Liver (tissue), 9 donors: ENCODE data around the gene HS6ST3. TPM values are rescaled to one million over a fixed set of nuclear protein-coding genes. Genes with fewer than 3 reads are reported as not detected.

ENCODE experiments used
- DNase-seq: peaks from one replicate; pipeline ENCODE4 v3.0.0-alpha.2; 2017; ENCODE audit warnings: low spot score
- H3K27ac ChIP-seq, 2 donors: one replicate each; pipeline ENCODE4 v1.7.0; 2013; ENCODE audit warnings: inconsistent platforms in 2 of 2, low read length in 2 of 2, control low read depth in 1 of 2, low read depth in 1 of 2, mild to moderate bottlenecking in 1 of 2
- H3K27me3 ChIP-seq, 4 donors: one replicate each; pipeline versions ENCODE4 v1.6.1 to v1.7.0; 2013; ENCODE audit warnings: low read length in 3 of 4, inconsistent platforms in 1 of 4, mild to moderate bottlenecking in 1 of 4, moderate library complexity in 1 of 4; ENCODE audit not compliant: control insufficient read depth in 4 of 4, insufficient read depth in 4 of 4
- H3K36me3 ChIP-seq, 4 donors: one replicate each; pipeline versions ENCODE4 v1.6.1 to v1.7.0; 2013; ENCODE audit warnings: low read length in 3 of 4, mild to moderate bottlenecking in 3 of 4, low read depth in 1 of 4, moderate library complexity in 1 of 4; ENCODE audit not compliant: control insufficient read depth in 4 of 4, insufficient read depth in 3 of 4
- H3K4me1 ChIP-seq, 4 donors: one replicate each; pipeline versions ENCODE4 v1.6.1 to v1.7.0; 2013; ENCODE audit warnings: low read length in 3 of 4, mild to moderate bottlenecking in 3 of 4, moderate library complexity in 1 of 4; ENCODE audit not compliant: control insufficient read depth in 4 of 4, insufficient read depth in 4 of 4
- H3K4me3 ChIP-seq, 3 donors: one replicate each; pipeline versions ENCODE4 v1.6.1 to v1.7.0; 2013; ENCODE audit warnings: low read length in 3 of 3, control low read depth in 1 of 3, low read depth in 1 of 3, mild to moderate bottlenecking in 1 of 3
- H3K9ac ChIP-seq, 2 donors: one replicate each; pipeline ENCODE4 v1.7.0; 2013; ENCODE audit warnings: low read length in 2 of 2, mild to moderate bottlenecking in 2 of 2, moderate library complexity in 2 of 2, control low read depth in 1 of 2, low read depth in 1 of 2
- H3K9me3 ChIP-seq, 4 donors: one replicate each; pipeline versions ENCODE4 v1.6.1 to v1.7.0; 2013; ENCODE audit warnings: low read length in 3 of 4; ENCODE audit not compliant: control insufficient read depth in 4 of 4
- ATF3 ChIP-seq: IDR thresholded peaks from 2 replicates; pipeline ENCODE4 v1.6.1; 2016; ENCODE audit warnings: antibody characterized with exemption
- EGR1 ChIP-seq, 2 donors: IDR thresholded peaks; 2 replicates each; pipeline ENCODE4 v1.6.1; 2016 to 2018; ENCODE audit warnings: antibody characterized with exemption in 2 of 2, low read depth in 2 of 2
- FOXA1 ChIP-seq: IDR thresholded peaks from 2 replicates; pipeline ENCODE4 v1.6.1; 2016; ENCODE audit warnings: antibody characterized with exemption
- FOXA2 ChIP-seq: IDR thresholded peaks from 2 replicates; pipeline ENCODE4 v1.6.1; 2016; ENCODE audit warnings: antibody characterized with exemption
- GABPA ChIP-seq, 2 donors: IDR thresholded peaks in 1 of 2; conservative IDR thresholded peaks in 1 of 2; 2 replicates each; pipeline ENCODE4 v1.6.1; 2016; ENCODE audit warnings: antibody characterized with exemption in 2 of 2, mild to moderate bottlenecking in 1 of 2, moderate library complexity in 1 of 2
- HNF4A ChIP-seq, 2 donors: conservative IDR thresholded peaks; 2 replicates each; pipeline ENCODE4 v1.6.1; 2016; ENCODE audit warnings: antibody characterized with exemption in 2 of 2, mild to moderate bottlenecking in 2 of 2
- HNF4G ChIP-seq: IDR thresholded peaks from 2 replicates; pipeline ENCODE4 v1.6.1; 2016; ENCODE audit warnings: antibody characterized with exemption
- JUND ChIP-seq, 2 donors: IDR thresholded peaks; 2 replicates each; pipeline ENCODE4 v1.6.1; 2016; ENCODE audit warnings: antibody characterized with exemption in 2 of 2
- MAX ChIP-seq: IDR thresholded peaks from 2 replicates; pipeline ENCODE4 v1.6.1; 2016; ENCODE audit warnings: antibody characterized with exemption
- NR2F2 ChIP-seq: IDR thresholded peaks from 2 replicates; pipeline ENCODE4 v1.6.1; 2016; ENCODE audit warnings: antibody characterized with exemption
- REST ChIP-seq: IDR thresholded peaks from 2 replicates; pipeline ENCODE4 v1.6.1; 2016; ENCODE audit warnings: antibody characterized with exemption, mild to moderate bottlenecking
- RXRA ChIP-seq, 2 donors: IDR thresholded peaks; 2 replicates each; pipeline ENCODE4 v1.6.1; 2017 to 2018; ENCODE audit warnings: antibody characterized with exemption in 2 of 2, mild to moderate bottlenecking in 1 of 2
- SP1 ChIP-seq: IDR thresholded peaks from 2 replicates; pipeline ENCODE4 v1.6.1; 2018; ENCODE audit warnings: antibody characterized with exemption, mild to moderate bottlenecking
- TAF1 ChIP-seq: conservative IDR thresholded peaks from 2 replicates; pipeline ENCODE4 v1.6.1; 2016; ENCODE audit warnings: antibody characterized with exemption, mild to moderate bottlenecking
- YY1 ChIP-seq: IDR thresholded peaks from 2 replicates; pipeline ENCODE4 v1.6.1; 2016; ENCODE audit warnings: antibody characterized with exemption, mild to moderate bottlenecking
- ZBTB33 ChIP-seq: IDR thresholded peaks from 2 replicates; pipeline ENCODE4 v1.6.1; 2016; ENCODE audit warnings: antibody characterized with exemption
- WGBS: extraction: QIAGEN DNeasy Blood & Tissue Kit; methylation state at CpG from one replicate; pipeline ENCODE4 v1.1.7; 2013; 5-methylcytosine and 5-hydroxymethylcytosine counted together
- polyA plus RNA-seq, 2 donors: library from polyadenylated mRNA; stranded (reverse) in 1 of 2; unstranded in 1 of 2; fragments of 200-250 nt in 1 of 2; fragments of >200 nt in 1 of 2; fragmentation: Nextera tagmentation in 1 of 2; extraction: Ambion mirVana in 1 of 2; gene quantifications; one replicate each; pipeline versions ENCODE4 v1.2.1 to v1.2.3, GENCODE V29; 2013 to 2015
- total RNA-seq, 2 donors: library from RNA; depleted of rRNA; stranded (reverse); fragments of >200 nt; gene quantifications; one replicate each; pipeline ENCODE4 v1.2.3, GENCODE V29; 2014
- donor health status: healthy.
- donor health status: healthy.
- donor health status: healthy.
- donor health status: healthy.
- donor health status: healthy.

The HS6ST3 gene
- total and polyA plus RNA-seq, 4 donors: under 0.01 TPM; not detected in 3

GRCh38 chr13:96816261-96816660, 726.4 kb downstream of the HS6ST3 start:
- no peaks in the 10 kb centered on the region for H3K4me1 ChIP-seq
- no peak for DNase-seq
- 60% methylated on average over 4 of the region's 4 CpGs for WGBS
- no peak overlapping the region for H3K9ac ChIP-seq
- peaks cover 0 to 4% (median 1%) of the 10 kb centered on the region in 4 donors for H3K9me3 ChIP-seq
- H3K4me3 ChIP-seq: no peak overlapping the region
- H3K27me3 ChIP-seq: no peaks in the 10 kb centered on the region
- H3K36me3 ChIP-seq: no peaks in the 10 kb centered on the region
- no peak overlapping the region for H3K27ac ChIP-seq
- TF ChIP-seq HNF4A (conservative IDR thresholded peaks at IDR 0.05) (no peak), FOXA2 (no peak), YY1 (no peak), SP1 (no peak), REST (no peak), RXRA (IDR thresholded peaks at IDR 0.05) (no peak), TAF1 (no peak), HNF4G (no peak), JUND (IDR thresholded peaks at IDR 0.05) (no peak), ATF3 (no peak), FOXA1 (no peak), MAX (no peak), GABPA (IDR thresholded peaks at IDR 0.05 in 1 of 2, conservative IDR thresholded peaks at IDR 0.05 in 1 of 2) (no peak), NR2F2 (no peak), EGR1 (IDR thresholded peaks at IDR 0.05; ENCODE audit: low read depth in 2 of 2) (no peak), ZBTB33 (no peak)

GRCh38 chr13:96816874-96817273, 727.0 kb downstream of the HS6ST3 start:
- 74% methylated on average over 9 of the region's 9 CpGs for WGBS

More at GRCh38 chr13:96816874-96817273, 727.0 kb downstream of the HS6ST3 start:
- H3K9ac ChIP-seq: no peak overlapping the region
- no peaks in the 10 kb centered on the region for H3K27me3 ChIP-seq
- DNase-seq: no peak
- no peak overlapping the region for H3K27ac ChIP-seq
- no peaks in the 10 kb centered on the region for H3K4me1 ChIP-seq
- no peak overlapping the region for H3K4me3 ChIP-seq
- H3K9me3 ChIP-seq: peaks cover 0 to 4% (median 1%) of the 10 kb centered on the region in 4 donors
- TF ChIP-seq FOXA2 (no peak), REST (no peak), RXRA (IDR thresholded peaks at IDR 0.05) (no peak), GABPA (IDR thresholded peaks at IDR 0.05 in 1 of 2, conservative IDR thresholded peaks at IDR 0.05 in 1 of 2) (no peak), HNF4G (no peak), EGR1 (IDR thresholded peaks at IDR 0.05; ENCODE audit: low read depth in 2 of 2) (no peak), ATF3 (no peak), NR2F2 (no peak), YY1 (no peak)
- no peaks in the 10 kb centered on the region for H3K36me3 ChIP-seq
